ENCODE data around the gene CAPS2. TPM values are rescaled to one million over a fixed set of nuclear protein-coding genes. Genes with fewer than 3 reads are reported as not detected.

Gene CAPS2
- total RNA-seq, 1 experiment from 2014 or later: 4.3 TPM

- Histone ChIP-seq H2BK15ac (ENCODE audit: low read depth, low read length) (no peak overlapping the region), H3K4me1 (ENCODE audit: insufficient read depth, low read length) (peaks cover 4% of the 10 kb centered on the region; the same call in 1 of the 2 replicates), H4K91ac (ENCODE audit: insufficient read length, low read depth, low read length) (no peak overlapping the region), H3K79me1 (ENCODE audit: insufficient read depth, low read depth, low read length, poor library complexity, severe bottlenecking) (no peaks in the 10 kb centered on the region), H4K5ac (ENCODE audit: insufficient read length, low read depth, low read length) (no peak overlapping the region), H3K18ac (ENCODE audit: insufficient read length, low read depth, low read length) (no peak overlapping the region), H3K79me2 (ENCODE audit: insufficient read depth, low read length) (no peaks in the 10 kb centered on the region), H3K14ac (ENCODE audit: insufficient read depth, low read length) (no peak overlapping the region), H3K23ac (ENCODE audit: insufficient read length, low read depth, low read length) (no peak overlapping the region), H2BK5ac (ENCODE audit: insufficient read length, low read length) (no peak overlapping the region), H2BK120ac (ENCODE audit: low read depth, low read length, poor library complexity, severe bottlenecking) (no peak overlapping the region), H3T11ph (ENCODE audit: low read length) (no peak overlapping the region), H3K4ac (ENCODE audit: low read depth, low read length) (no peak overlapping the region), H3K9ac (ENCODE audit: extremely low read depth, insufficient read length, low read length) (no peak overlapping the region), H3K27me3 (ENCODE audit: insufficient read depth, low read length) (no peaks in the 10 kb centered on the region), H3K56ac (ENCODE audit: insufficient read length, low read depth, low read length) (no peak overlapping the region), H4K20me1 (ENCODE audit: control insufficient read depth, insufficient read depth, insufficient read length) (no peaks in the 10 kb centered on the region), H3K23me2 (ENCODE audit: insufficient read length, low read depth, low read length, poor library complexity, severe bottlenecking) (peaks cover 8% of the 10 kb centered on the region), H2BK12ac (ENCODE audit: insufficient read length, low read depth, low read length) (no peak overlapping the region), H2BK20ac (ENCODE audit: low read depth, low read length, poor library complexity, severe bottlenecking) (no peak overlapping the region), H2AFZ (ENCODE audit: low read length) (no peak overlapping the region), H3K27ac (ENCODE audit: insufficient read length, low read depth, low read length) (no peak overlapping the region), H2AK5ac (ENCODE audit: insufficient read length, low read length) (no peak overlapping the region), H3K9me3 (ENCODE audit: control insufficient read depth, low read depth, low read length) (no peaks in the 10 kb centered on the region), H3K4me2 (ENCODE audit: insufficient read depth, insufficient read length, low read length) (no peak overlapping the region), H4K8ac (replicated peaks; ENCODE audit: insufficient read length, low read depth, low read length) (no peak overlapping the region)
- Mint-ChIP-seq H3K9me3 (no peaks in the 10 kb centered on the region), H3K36me3 (ENCODE audit: insufficient read depth in 1 of 3, low read depth in 3 of 3) (no peaks in the 10 kb centered on the region), H3K4me3 (no peak overlapping the region), H3K27me3 (ENCODE audit: low read depth) (no peaks in the 10 kb centered on the region), H3K27ac (no peak overlapping the region), H3K4me1 (peaks cover 8 to 11% of the 10 kb centered on the region in 2 experiments; a peak in 3 of 4 replicates)
- TF ChIP-seq CTCF (conservative IDR thresholded peaks at IDR 0.05): no peak
- no peak for DNase-seq
- WGBS (ENCODE audit: extremely low coverage, insufficient read length, low lambda C conversion rate): no CpG with 5 or more reads among the region's 1 CpG
These were observed 2.5 kb downstream of the CAPS2 start for GRCh38 chr12:75327642-75328041.
